Mesenchymal stem cell (in vitro differentiated cells and primary cell): Measurements from ENCODE around the gene DCST2.
A peak's percentile ranks its signal among the peaks of the same experiment; 100 is the strongest.

Experiments
- DNase-seq: peaks from one replicate; pipeline ENCODE4 v3.0.0-alpha.2; 2013
- H2AFZ ChIP-seq: one replicate; pipeline ENCODE4 v1.6.1; 2013; ENCODE audit warnings: low read depth, mild to moderate bottlenecking, control low read depth, inconsistent platforms, low read length, moderate library complexity
- H2AK5ac ChIP-seq: 2 replicates; pipeline ENCODE4 v1.6.1; 2013; ENCODE audit warnings: low read length, moderate library complexity, mild to moderate bottlenecking, inconsistent platforms; ENCODE audit not compliant: severe bottlenecking
- H2BK120ac ChIP-seq: one replicate; pipeline ENCODE4 v1.6.1; 2013; ENCODE audit warnings: low read depth, mild to moderate bottlenecking, inconsistent platforms, low read length, moderate library complexity
- H2BK12ac ChIP-seq, 2 experiments: one replicate each; pipeline ENCODE4 v1.6.1; 2013; ENCODE audit warnings: inconsistent platforms in 2 of 2, low read length in 2 of 2, mild to moderate bottlenecking in 2 of 2, moderate library complexity in 2 of 2, control low read depth in 1 of 2
- H2BK15ac ChIP-seq: one replicate; pipeline ENCODE4 v1.6.1; 2013; ENCODE audit warnings: mild to moderate bottlenecking, low read depth, inconsistent platforms; ENCODE audit not compliant: poor library complexity, severe bottlenecking
- H2BK5ac ChIP-seq: 2 replicates; pipeline ENCODE4 v1.6.1; 2013; ENCODE audit warnings: low read depth, mild to moderate bottlenecking, low read length, control low read depth, inconsistent platforms; ENCODE audit not compliant: poor library complexity, severe bottlenecking
- H3K14ac ChIP-seq, 2 experiments: one replicate each; pipeline ENCODE4 v1.6.1; 2013; ENCODE audit warnings: inconsistent platforms in 2 of 2, low read length in 2 of 2, control low read depth in 1 of 2, mild to moderate bottlenecking in 1 of 2, moderate library complexity in 1 of 2
- H3K18ac ChIP-seq, 2 experiments: one replicate each; pipeline ENCODE4 v1.6.1; 2013; ENCODE audit warnings: inconsistent platforms in 2 of 2, low read length in 2 of 2, control low read depth in 1 of 2, low read depth in 1 of 2, mild to moderate bottlenecking in 1 of 2
- H3K23ac ChIP-seq, 2 experiments: one replicate each; pipeline ENCODE4 v1.6.1; 2013; ENCODE audit warnings: inconsistent platforms in 2 of 2, low read length in 2 of 2, mild to moderate bottlenecking in 2 of 2, moderate library complexity in 2 of 2, control low read depth in 1 of 2
- H3K27ac ChIP-seq: 2 replicates; pipeline ENCODE4 v1.5.1; 2013; ENCODE audit warnings: mild to moderate bottlenecking, moderate library complexity, low read length, control low read depth, inconsistent platforms; ENCODE audit not compliant: poor library complexity, severe bottlenecking
- H3K27me3 ChIP-seq, 2 experiments: 2 replicates each; pipeline versions ENCODE4 v1.6.1 to v1.7.0; 2013; ENCODE audit warnings: low read length in 2 of 2, mild to moderate bottlenecking in 2 of 2, moderate library complexity in 2 of 2, control low read depth in 1 of 2, inconsistent platforms in 1 of 2; ENCODE audit not compliant: control insufficient read depth in 1 of 2, insufficient read depth in 1 of 2
- H3K36me3 ChIP-seq, 2 experiments: 2 replicates each; pipeline versions ENCODE4 v1.6.1 to v1.7.0; 2013; ENCODE audit warnings: low read length in 2 of 2, control low read depth in 1 of 2, inconsistent platforms in 1 of 2, low read depth in 1 of 2, mild to moderate bottlenecking in 1 of 2; ENCODE audit not compliant: insufficient read depth in 2 of 2, control insufficient read depth in 1 of 2
- H3K4ac ChIP-seq, 2 experiments: one replicate each; pipeline ENCODE4 v1.6.1; 2013; ENCODE audit warnings: inconsistent platforms in 2 of 2, low read length in 2 of 2, mild to moderate bottlenecking in 2 of 2, moderate library complexity in 2 of 2, control low read depth in 1 of 2, low read depth in 1 of 2
- H3K4me1 ChIP-seq: 2 replicates; pipeline ENCODE4 v1.6.1; 2013; ENCODE audit warnings: low read depth, low read length, control low read depth; ENCODE audit not compliant: control insufficient read depth, insufficient read depth
- H3K4me2 ChIP-seq: 2 replicates; pipeline ENCODE4 v1.6.1; 2013; ENCODE audit warnings: low read length, mild to moderate bottlenecking, inconsistent platforms; ENCODE audit not compliant: poor library complexity, severe bottlenecking
- H3K4me3 ChIP-seq, 2 experiments: 2 replicates each; pipeline versions ENCODE4 v1.5.1 to v1.7.0; 2013; ENCODE audit warnings: low read length in 2 of 2, mild to moderate bottlenecking in 2 of 2, control low read depth in 1 of 2, low read depth in 1 of 2; ENCODE audit not compliant: insufficient read depth in 1 of 2
- H3K79me1 ChIP-seq: replicated peaks from 2 replicates; pipeline ENCODE4 v1.6.1; 2013; ENCODE audit warnings: mild to moderate bottlenecking, control low read depth, low read length, inconsistent platforms; ENCODE audit not compliant: poor library complexity, severe bottlenecking
- H3K9ac ChIP-seq: 2 replicates; pipeline ENCODE4 v1.7.0; 2013; ENCODE audit warnings: mild to moderate bottlenecking, low read length, moderate library complexity
- H3K9me3 ChIP-seq: 2 replicates; pipeline ENCODE4 v1.7.0; 2013; ENCODE audit warnings: mild to moderate bottlenecking, low read length; ENCODE audit not compliant: control insufficient read depth
- H4K8ac ChIP-seq: one replicate; pipeline ENCODE4 v1.6.1; 2013; ENCODE audit warnings: inconsistent platforms, mild to moderate bottlenecking, low read length, moderate library complexity
- H4K91ac ChIP-seq: one replicate; pipeline ENCODE4 v1.6.1; 2013; ENCODE audit warnings: mild to moderate bottlenecking, low read length, inconsistent platforms
- WGBS: methylation state at CpG from one replicate; pipeline ENCODE4 v1.1.7; 2013; ENCODE audit warnings: mixed read lengths; 5-methylcytosine and 5-hydroxymethylcytosine counted together

Gene DCST2

DNA sequence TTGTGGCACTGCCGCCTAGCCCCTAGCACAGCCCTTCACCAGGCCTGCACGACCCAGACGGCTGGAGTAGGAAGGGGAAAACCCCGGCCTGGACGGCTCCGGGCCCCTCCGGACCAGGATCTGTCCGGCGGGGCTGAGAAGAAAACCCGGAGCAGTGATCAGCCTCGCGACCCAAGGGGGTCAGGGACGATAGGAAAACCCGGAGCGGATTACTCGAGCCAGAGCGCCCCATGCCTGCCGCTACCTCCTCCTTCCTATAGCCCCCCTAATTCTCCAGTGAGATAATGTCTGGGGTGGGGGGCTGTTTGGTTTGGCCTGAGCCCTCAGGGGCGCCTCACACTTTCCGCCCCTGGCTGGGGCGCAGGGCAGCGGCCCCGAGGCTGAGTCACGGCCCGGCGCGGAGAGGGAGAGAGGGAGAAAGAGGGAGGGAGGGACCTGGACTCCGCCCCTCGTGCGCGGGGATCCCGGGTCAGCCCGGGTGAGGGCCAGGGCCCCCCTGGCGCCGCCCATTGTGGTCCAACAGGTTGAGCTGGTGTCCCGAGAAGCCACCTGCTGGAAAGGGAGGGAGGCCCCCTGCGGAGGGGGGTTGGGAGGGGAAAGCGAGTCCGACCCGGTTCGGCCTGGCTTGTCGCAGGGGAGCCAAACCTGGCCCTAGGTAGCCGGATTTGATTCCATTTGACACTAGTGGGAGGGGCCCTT is 32.7 kb downstream of the DCST2 start:
- H2AFZ ChIP-seq: no peak overlapping the region
- H2AK5ac ChIP-seq: peak overlapping the region; percentile 53
- H2BK5ac ChIP-seq: peak overlapping the region; percentile 84
- H3K14ac ChIP-seq: peak overlapping the region in 1 of 2 experiments; percentile 68
- peak; percentile 94 for DNase-seq
- peaks cover 8% of the 10 kb centered on the region for H3K79me1 ChIP-seq
- no peaks in the 10 kb centered on the region for H3K27me3 ChIP-seq
- peak overlapping the region; percentile 89 to 91 for H3K4ac ChIP-seq
- H3K18ac ChIP-seq: peak overlapping the region; percentile 91 to 98
- H3K9me3 ChIP-seq: no peaks in the 10 kb centered on the region
- peak overlapping the region; percentile 19 to 94 for H2BK12ac ChIP-seq
- H3K4me1 ChIP-seq: peaks cover 35% of the 10 kb centered on the region
- H3K9ac ChIP-seq: peak overlapping the region; percentile 88
- 0% methylated on average over 25 of the region's 43 CpGs for WGBS
- H4K8ac ChIP-seq: peak overlapping the region; percentile 94
- H2BK120ac ChIP-seq: peak overlapping the region; percentile 23
- H3K36me3 ChIP-seq: peaks cover 0 to 4% of the 10 kb centered on the region in 2 experiments
- peak overlapping the region; percentile 93 for H3K4me2 ChIP-seq
- peak overlapping the region; percentile 92 for H2BK15ac ChIP-seq
- H4K91ac ChIP-seq: peak overlapping the region; percentile 95
- H3K27ac ChIP-seq: peak overlapping the region; percentile 97
- H3K23ac ChIP-seq: peak overlapping the region in 1 of 2 experiments; percentile 36
- H3K4me3 ChIP-seq: peak overlapping the region; percentile 74 to 87

- Histone ChIP-seq H3K4me2 (peak overlapping the region; percentile 95), H3K9ac (peak overlapping the region; percentile 88), H3K4me3 (peak overlapping the region; percentile 74 to 87), H3K27me3 (no peaks in the 10 kb centered on the region), H3K9me3 (no peaks in the 10 kb centered on the region), H2BK12ac (peak overlapping the region in 1 of 2 experiments; percentile 97), H2BK15ac (peak overlapping the region; percentile 73), H2BK5ac (no peak overlapping the region), H3K18ac (peak overlapping the region; percentile 1 to 88), H2AK5ac (no peak overlapping the region), H3K27ac (peak overlapping the region; percentile 97), H3K79me1 (peaks cover 7% of the 10 kb centered on the region), H3K36me3 (no peaks in the 10 kb centered on the region), H3K14ac (no peak overlapping the region), H4K91ac (peak overlapping the region; percentile 77), H2AFZ (no peak overlapping the region), H3K23ac (peak overlapping the region in 1 of 2 experiments; percentile 75), H3K4ac (peak overlapping the region in 1 of 2 experiments; percentile 92), H4K8ac (peak overlapping the region; percentile 94), H2BK120ac (peak overlapping the region; percentile 23), H3K4me1 (peaks cover 30% of the 10 kb centered on the region)
- WGBS: 8% methylated on average over 2 of the region's 13 CpGs
- no peak for DNase-seq
These were observed 33.2 kb downstream of the DCST2 start for GRCh38 chr1:155000411-155000725.

- WGBS: under 1% methylated on average over 36 of the region's 50 CpGs
- H4K91ac ChIP-seq: peak overlapping the region; percentile 77
These were observed 33.8 kb downstream of the DCST2 start for GRCh38 chr1:154999571-155000410.

More at GRCh38 chr1:154999571-155000410, 33.8 kb downstream of the DCST2 start:
- no peaks in the 10 kb centered on the region for H3K27me3 ChIP-seq
- H3K79me1 ChIP-seq: peaks cover 7% of the 10 kb centered on the region
- peak overlapping the region; percentile 76 for H2BK120ac ChIP-seq
- no peak overlapping the region for H3K14ac ChIP-seq
- peak overlapping the region; percentile 27 for H4K8ac ChIP-seq
- peak overlapping the region; percentile 82 for H3K9ac ChIP-seq
- peak overlapping the region; percentile 64 to 88 for H3K18ac ChIP-seq
- peaks cover 26% of the 10 kb centered on the region for H3K4me1 ChIP-seq
- peak overlapping the region; percentile 75 for H2BK5ac ChIP-seq
- H3K4me3 ChIP-seq: peak overlapping the region; percentile 45 to 82
- H3K4me2 ChIP-seq: peak overlapping the region; percentile 95
- H3K4ac ChIP-seq: peak overlapping the region; percentile 46 to 92
- peak overlapping the region in 1 of 2 experiments; percentile 88 for H3K23ac ChIP-seq
- peak; percentile 44 for DNase-seq
- no peak overlapping the region for H2AFZ ChIP-seq
- no peak overlapping the region for H2AK5ac ChIP-seq
- peak overlapping the region; percentile 97 for H3K27ac ChIP-seq
- no peaks in the 10 kb centered on the region for H3K36me3 ChIP-seq
- peak overlapping the region in 1 of 2 experiments; percentile 97 for H2BK12ac ChIP-seq
- no peaks in the 10 kb centered on the region for H3K9me3 ChIP-seq
- H2BK15ac ChIP-seq: peak overlapping the region; percentile 85
